Jurkat, Clone E6-1 (cell line): ENCODE data around the gene VWA5A. TPM values are rescaled to one million over a fixed set of nuclear protein-coding genes. Genes with fewer than 3 reads are reported as not detected.

ENCODE experiments used
- DNase-seq: peaks from one replicate; pipeline ENCODE4 v3.0.0-alpha.2; 2011; ENCODE audit warnings: low read depth, low spot score
- H3K4me3 ChIP-seq: 2 replicates; pipeline ENCODE4 v1.5.1; 2011; ENCODE audit warnings: mild to moderate bottlenecking, low read length, control low read depth, moderate library complexity
- polyA plus RNA-seq: library from polyadenylated mRNA; unstranded; fragments of >200 nt; gene quantifications from one replicate; pipeline ENCODE4 v1.2.1, GENCODE V29; 2012; ENCODE audit warnings: missing spikeins; ENCODE audit not compliant: insufficient read length, insufficient read depth

The VWA5A gene, protein sequence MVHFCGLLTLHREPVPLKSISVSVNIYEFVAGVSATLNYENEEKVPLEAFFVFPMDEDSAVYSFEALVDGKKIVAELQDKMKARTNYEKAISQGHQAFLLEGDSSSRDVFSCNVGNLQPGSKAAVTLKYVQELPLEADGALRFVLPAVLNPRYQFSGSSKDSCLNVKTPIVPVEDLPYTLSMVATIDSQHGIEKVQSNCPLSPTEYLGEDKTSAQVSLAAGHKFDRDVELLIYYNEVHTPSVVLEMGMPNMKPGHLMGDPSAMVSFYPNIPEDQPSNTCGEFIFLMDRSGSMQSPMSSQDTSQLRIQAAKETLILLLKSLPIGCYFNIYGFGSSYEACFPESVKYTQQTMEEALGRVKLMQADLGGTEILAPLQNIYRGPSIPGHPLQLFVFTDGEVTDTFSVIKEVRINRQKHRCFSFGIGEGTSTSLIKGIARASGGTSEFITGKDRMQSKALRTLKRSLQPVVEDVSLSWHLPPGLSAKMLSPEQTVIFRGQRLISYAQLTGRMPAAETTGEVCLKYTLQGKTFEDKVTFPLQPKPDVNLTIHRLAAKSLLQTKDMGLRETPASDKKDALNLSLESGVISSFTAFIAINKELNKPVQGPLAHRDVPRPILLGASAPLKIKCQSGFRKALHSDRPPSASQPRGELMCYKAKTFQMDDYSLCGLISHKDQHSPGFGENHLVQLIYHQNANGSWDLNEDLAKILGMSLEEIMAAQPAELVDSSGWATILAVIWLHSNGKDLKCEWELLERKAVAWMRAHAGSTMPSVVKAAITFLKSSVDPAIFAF
- polyA plus RNA-seq = 7.4 TPM

DNA sequence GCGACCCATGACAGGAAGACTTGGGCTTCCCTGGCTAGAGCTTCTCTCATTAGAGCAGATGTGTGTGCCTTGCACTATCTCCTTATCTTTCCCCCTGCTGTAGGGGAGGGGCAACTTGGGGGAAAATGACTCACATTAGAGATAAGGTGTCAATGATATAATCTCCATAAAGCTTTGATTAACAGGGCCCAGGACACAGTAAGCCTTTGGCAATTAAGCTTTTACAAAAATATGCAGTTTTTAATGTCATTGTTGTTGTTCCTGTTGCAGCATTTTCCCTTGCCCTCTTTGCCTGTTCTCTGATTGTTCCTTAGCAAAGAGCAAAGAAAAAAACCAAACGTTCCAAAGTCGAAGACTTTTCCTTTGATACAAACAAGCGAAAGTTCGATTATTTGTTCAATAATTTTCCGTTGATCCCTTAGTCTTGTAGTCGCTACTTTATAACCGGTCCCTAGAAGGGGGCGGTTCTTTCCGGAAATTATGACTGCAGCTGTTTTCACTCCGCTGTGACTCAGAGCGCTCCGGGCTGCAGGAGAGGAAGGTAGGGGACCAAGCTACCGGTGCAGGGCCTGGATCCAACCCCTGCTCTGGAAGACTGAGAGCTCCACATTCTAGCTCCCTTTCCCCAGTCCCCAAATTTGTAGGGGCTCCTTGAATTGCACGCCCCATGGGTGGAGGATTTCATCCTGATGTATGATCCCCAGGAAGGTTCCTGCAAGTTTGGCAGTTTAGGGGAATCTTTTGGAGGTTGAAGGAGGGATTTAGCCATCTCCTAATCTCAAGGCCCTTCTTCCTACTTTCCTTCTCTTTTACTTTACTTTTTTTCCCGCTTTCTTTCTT is at the start of gene VWA5A:
Gene VWA5A (plus strand): TSS at position 509 of the 840 bp plus-strand sequence. CDS start 2,062 bp downstream, outside the sequence.
- H3K4me3 ChIP-seq = peak within 1 kb of the TSS; percentile 61
- peak; percentile 81 for DNase-seq

GRCh38 chr11:124068601-124069110 is 46.6 kb upstream of the VWA5A start:
- no peak for DNase-seq
- H3K4me3 ChIP-seq = no peak overlapping the region

GRCh38 chr11:124069429-124070401 is 45.5 kb upstream of the VWA5A start:
- DNase-seq = peak; percentile 62
- H3K4me3 ChIP-seq = peak overlapping the region; percentile 23

DNA sequence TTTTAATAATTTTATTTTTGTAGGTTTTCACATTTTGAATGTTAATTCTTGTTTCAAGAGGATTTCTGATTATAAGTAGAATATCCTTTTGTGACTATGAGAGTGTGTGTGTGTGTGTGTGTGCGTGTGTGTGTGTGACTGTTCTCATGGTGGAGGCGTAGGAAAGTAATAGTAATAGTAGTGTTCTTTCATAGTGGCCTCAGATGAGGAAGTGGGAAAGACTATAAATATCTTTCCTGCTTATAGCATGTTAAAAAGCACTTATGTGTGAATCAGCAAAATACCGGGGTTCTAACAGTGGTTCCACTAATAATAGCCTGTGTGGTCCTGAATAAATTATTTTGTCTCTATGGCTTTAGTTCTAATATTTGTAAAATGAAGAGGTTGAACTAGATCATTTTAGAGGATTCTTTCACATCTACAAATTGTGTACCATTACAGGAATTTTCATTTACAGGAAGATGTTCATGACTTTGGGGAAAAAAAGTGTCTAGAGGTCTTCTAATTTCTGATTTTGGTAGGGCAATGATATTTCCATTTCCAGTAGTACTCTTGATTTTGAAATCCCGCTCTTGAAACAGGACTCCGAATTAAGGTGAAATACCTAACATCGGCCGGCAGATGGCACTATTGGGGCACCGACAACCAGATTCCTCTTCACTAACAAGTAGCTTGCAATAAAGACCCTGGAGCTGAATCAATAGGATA is 44.2 kb upstream of the VWA5A start:
- peak; percentile 66 for DNase-seq
- no peak overlapping the region for H3K4me3 ChIP-seq

DNA sequence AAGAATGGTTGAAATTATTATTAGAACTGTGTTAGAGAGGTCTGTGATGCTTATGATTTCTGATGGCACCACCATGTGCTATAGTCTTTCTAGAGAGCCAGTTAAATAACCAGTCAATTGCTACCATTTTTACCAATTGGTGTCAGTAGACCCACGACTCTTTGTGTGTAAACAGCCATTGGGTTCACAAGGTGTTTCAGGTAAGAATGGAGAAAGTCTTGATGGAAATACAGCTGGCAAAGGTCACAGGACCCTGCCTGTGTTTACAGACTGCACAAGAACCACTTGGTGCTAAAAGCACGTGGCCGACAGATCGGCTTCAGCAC is 43.7 kb upstream of the VWA5A start:
- no peak for DNase-seq
- H3K4me3 ChIP-seq = no peak overlapping the region

DNA sequence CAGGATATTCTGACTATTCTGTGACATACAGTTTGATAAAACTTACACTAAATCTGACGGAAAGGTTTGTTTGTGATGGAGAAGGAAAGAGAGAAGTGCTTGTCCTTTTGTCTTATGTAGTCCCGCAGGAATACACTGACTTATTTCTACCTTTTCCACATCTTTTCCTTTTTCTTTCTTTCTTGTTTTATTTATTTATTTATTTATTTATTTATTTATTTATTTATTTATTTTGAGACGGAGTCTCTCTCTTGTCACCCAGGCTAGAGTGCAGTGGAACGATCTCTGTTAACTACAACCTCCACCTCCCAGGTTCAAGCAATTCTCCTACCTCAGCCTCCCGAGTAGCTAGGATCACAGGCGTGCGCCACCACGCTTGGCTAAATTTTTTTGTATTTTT is 43.1 kb upstream of the VWA5A start:
- DNase-seq = no peak
- no peak overlapping the region for H3K4me3 ChIP-seq

DNA sequence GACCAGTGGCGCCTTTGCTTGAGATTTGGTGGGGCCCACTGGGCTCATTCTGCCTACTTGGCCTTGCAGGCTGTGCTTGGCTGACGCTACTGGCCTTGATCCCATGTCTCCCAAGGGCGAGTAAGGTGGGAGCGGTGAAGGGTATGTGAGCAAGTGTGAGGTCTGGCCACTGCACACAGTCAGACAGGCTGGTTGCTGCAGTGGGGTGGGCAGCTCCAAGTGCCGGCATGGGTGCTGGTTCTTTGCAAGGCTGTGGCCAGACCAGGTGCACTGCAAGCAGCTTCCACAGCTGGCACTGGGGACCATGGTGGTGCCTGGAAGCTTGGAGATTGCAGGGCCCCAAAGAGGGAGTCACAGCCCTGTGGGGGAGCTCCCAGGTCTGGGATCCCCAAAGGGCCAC is 40.7 kb upstream of the VWA5A start:
- no peak overlapping the region for H3K4me3 ChIP-seq
- DNase-seq = no peak

GRCh38 chr11:124075492-124075840 is 39.8 kb upstream of the VWA5A start:
- DNase-seq = no peak
- H3K4me3 ChIP-seq = no peak overlapping the region

DNA sequence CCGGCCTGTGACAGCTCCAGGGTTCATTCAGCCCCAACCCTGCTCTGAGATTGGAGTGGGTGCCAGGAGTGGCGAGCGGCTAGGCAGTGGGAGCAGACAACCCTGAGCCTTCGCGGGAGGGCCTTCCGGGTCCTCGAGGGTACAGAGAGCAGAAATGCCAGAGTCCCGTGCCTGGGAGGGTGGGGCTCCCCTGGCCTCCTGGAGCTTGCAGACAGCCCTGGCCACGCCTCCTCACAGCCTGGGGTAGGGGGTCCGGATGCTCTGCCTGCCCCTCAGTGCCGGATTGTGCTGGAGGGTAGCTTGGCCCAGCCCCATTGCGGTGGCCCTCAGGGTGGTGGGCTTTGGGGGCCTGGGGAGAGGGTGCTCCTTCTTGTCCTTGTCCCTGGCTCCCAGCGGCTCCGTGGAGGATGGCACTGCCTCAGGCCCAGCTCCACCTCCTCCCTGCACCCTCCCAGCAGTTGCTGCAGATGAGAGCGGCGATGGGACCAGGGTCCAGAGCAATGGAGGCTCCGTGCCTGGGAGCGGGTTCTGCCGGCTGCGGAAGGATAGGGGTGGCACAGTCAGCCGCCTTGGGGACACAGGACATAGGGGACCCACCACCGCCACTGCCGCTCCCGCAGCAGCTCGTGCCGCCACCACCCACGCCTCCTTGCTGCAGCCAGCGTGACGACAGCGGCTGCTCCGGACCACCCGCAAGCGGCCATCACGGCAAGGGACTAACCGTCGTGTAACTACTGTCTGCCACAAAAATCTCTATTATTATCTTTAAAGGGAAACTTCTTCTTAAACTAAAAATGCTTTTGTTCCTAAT is 39.2 kb upstream of the VWA5A start:
- no peak for DNase-seq
- no peak overlapping the region for H3K4me3 ChIP-seq

DNA sequence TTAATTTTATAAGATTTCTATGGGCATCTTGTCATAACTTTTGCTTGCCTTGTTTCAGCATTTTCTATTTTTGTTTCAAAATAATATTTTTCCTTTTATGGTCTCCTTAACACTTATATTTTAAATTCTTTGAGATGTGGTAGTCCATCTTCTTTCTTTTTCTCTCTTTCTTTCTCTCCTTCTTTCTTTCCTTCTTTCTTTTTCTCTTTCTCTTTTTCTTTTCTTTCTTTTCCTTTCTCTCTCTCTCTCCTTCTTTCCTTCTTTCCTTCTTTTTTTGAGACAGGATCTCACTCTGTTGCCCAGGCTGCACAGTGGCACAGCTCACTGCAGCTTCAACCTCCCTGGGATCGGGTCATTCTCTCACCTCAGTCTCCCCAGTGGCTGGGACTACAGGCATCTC is 38.0 kb upstream of the VWA5A start:
- no peak for DNase-seq
- no peak overlapping the region for H3K4me3 ChIP-seq

GRCh38 chr11:124078591-124078990 is 36.7 kb upstream of the VWA5A start:
- no peak for DNase-seq
- H3K4me3 ChIP-seq = no peak overlapping the region

GRCh38 chr11:124079631-124080326 is 35.5 kb upstream of the VWA5A start:
- no peak for DNase-seq
- H3K4me3 ChIP-seq = no peak overlapping the region

- H3K4me3 ChIP-seq = no peak overlapping the region
- no peak for DNase-seq
Observed at GRCh38 chr11:124080327-124081001, 34.8 kb upstream of the VWA5A start.

DNA sequence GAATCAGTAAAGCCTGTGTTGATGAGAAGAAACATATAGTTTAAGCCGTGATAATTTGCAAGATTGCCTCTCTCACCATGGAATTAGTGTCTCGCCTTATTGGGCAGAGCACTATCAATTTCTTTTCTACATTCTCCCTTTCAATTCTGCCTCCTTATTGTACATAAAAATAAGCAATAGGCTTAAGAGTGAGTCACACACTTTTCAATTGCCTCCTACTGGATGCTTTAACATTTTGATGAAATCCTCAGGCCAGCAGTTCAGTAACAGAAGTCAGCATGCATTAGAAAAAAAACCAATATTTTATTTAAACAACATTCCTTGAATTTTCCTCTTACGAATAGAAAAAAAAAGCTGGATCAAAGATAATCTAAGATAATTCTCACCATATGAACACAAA is 33.8 kb upstream of the VWA5A start:
- no peak overlapping the region for H3K4me3 ChIP-seq
- no peak for DNase-seq

- DNase-seq = no peak
- no peak overlapping the region for H3K4me3 ChIP-seq
Observed at GRCh38 chr11:124082371-124082770, 32.9 kb upstream of the VWA5A start.

DNA sequence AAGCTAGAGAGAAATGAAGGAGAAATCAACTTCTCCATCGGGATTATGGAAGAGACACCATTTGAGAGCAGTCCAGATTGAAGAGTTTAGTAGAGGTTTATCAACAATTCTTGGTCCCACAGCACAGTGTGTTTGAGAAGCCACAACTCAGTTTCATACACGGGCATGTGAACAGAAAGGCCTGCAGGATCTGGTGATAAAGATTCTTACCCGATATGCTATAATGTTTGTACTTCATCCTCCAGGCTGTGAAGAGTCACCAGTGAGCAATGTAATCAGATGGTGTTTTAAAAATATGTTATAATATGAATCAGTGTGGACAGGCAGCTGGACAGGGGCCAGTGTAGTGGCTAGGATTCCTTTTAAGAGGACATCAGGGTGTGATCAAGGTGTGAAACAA is 29.7 kb upstream of the VWA5A start:
- H3K4me3 ChIP-seq = no peak overlapping the region
- no peak for DNase-seq
